Activated CD8-positive, alpha-beta memory T cell treated with anti-CD3 and anti-CD28 coated beads, Interleukin-2, amount 50 U/mL, for 48 hours (primary cell): Measurements from ENCODE around the gene CORIN.
"Not testable (repeated sequence)": the region's sequence is repeated elsewhere in the genome, so short reads cannot be mapped to it uniquely, and the experiment has no call there.

Source experiments
- DNase-seq: peaks from one replicate; pipeline ENCODE4 v3.0.0-alpha.2; 2020

CORIN gene

DNA sequence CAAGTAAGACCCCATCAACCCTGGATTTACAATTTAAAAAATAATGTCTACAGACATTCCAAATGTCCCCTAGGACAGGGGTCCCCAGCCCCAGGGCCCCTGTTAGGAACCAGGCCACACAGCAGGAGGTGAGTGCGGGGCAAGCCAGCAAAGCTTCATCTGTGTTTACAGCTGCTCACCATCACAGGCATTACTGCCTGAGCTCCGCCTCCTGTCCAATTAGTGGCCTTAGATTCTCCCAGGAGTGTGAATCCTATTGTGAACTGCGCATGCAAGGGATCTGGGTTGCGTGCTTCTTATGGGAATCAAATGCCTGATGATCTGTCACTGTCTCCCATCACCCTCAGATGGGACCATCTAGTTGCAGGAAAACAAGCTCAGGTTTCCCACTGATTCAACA, 206.7 kb downstream of the CORIN start:
- no peak for DNase-seq

GRCh38 chr4:47624031-47624441, 213.8 kb downstream of the CORIN start:
- DNase-seq: no peak

DNA sequence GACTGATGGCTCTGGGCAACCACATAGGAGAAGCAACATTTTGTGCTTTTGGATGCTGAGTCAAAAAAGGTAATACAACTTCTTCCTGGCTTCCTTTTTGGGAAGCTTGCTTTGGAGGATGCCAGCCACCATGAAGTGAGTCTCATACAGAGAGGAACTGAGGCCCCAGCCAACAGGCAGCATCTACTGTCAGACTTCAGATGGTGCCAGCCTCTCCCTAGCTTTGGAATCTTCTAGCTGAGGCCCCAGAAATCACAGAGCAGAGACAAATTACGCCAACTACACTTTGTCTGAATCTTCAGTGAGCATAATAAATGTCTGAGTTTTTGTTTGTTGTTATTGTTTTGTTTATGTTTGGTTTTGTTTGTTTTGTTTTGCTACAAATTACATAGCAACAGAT, 216.7 kb downstream of the CORIN start:
- DNase-seq: no peak

GRCh38 chr4:47619691-47620090, 218.2 kb downstream of the CORIN start:
- no peak for DNase-seq

GRCh38 chr4:47617607-47618006, 220.3 kb downstream of the CORIN start:
- no peak for DNase-seq

DNA sequence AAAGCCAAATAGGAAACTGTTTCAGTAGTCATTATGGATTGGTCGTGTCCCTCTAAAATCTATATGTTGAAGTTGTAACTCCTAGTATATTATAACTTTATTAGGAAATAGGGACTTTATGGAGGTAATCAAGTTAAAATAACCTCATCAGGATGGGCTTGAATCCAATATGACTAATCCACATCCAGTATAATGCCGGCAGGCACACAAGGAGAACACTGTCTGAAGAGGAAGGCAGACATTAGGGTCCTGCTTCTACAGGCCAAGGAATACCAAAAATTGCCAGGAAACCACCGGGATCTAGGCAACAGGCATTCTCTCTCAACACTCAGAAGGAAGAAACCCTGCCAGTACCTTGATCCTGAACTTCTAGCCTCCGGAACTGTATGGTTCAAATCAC, 222.5 kb downstream of the CORIN start:
- no peak for DNase-seq

GRCh38 chr4:47612116-47613023, 225.5 kb downstream of the CORIN start:
- DNase-seq: no peak

- DNase-seq: no peak
Observed at GRCh38 chr4:47606482-47606881, 231.4 kb downstream of the CORIN start.

GRCh38 chr4:47598896-47599295, 239.0 kb downstream of the CORIN start:
- DNase-seq: no peak

DNA sequence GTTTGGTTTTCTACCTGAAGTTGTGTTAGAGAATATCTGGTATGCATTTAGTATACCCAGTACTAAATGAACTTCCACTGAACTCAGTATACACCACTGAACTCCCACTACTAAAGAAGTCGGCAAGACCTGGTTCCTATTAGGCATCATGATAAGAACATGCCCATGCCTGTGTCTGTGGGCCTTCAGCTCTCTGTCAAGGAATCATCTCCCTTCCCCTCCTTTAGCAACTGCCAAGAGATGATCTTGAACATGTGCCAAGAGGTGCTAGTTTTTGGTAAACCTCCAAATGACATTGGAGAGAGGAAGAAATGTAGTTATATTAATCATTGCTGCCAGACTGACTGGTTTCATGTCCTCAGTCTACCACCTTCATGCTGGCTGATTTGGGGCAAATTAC, 239.5 kb downstream of the CORIN start:
- no peak for DNase-seq

GRCh38 chr4:47597696-47598095, 240.2 kb downstream of the CORIN start:
- no peak for DNase-seq

DNA sequence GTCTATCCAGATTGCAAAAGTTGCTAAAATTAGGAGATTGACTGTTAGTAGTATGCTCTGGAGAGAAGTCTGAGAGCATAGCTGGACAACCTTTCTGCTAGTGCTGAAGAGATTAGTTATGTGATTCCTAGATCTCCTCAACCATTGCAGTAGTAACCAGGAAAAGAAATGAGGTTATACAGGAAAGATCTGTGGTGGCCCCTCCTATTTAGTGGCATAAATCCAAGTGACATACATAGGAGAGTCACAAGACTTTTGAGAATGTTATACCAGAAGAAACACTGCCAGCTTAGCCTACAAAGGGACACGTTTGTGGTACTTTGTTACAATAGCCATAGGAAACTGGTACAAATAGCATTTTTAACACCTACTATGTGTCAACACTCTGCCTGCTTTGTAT, 247.5 kb downstream of the CORIN start:
- no peak for DNase-seq

- DNase-seq: no peak
Observed at GRCh38 chr4:47579235-47579634, 258.6 kb downstream of the CORIN start.

- DNase-seq: no peak
Observed at GRCh38 chr4:47577779-47578553, 259.9 kb downstream of the CORIN start.

- no peak for DNase-seq
Observed at GRCh38 chr4:47572981-47573380, 264.9 kb downstream of the CORIN start.

DNA sequence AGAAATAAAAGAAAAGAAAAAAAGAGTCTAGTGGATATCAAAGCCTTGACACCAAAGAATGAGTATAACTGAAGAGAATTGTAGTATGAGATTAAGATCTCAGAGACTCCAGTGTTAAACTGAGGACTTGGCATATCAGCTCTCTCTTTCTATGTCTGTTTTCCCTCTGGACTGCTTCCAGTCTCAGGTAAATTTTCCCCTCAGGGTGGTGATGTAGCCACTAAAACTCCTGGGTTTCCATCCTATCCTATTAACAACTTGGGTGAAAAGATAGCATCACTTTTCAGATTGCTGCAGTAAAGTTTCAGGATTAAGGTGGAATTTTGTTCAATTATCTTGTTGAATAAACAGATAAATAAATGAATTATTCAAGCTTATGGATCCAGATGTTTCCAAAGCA, 267.1 kb downstream of the CORIN start:
- no peak for DNase-seq

DNA sequence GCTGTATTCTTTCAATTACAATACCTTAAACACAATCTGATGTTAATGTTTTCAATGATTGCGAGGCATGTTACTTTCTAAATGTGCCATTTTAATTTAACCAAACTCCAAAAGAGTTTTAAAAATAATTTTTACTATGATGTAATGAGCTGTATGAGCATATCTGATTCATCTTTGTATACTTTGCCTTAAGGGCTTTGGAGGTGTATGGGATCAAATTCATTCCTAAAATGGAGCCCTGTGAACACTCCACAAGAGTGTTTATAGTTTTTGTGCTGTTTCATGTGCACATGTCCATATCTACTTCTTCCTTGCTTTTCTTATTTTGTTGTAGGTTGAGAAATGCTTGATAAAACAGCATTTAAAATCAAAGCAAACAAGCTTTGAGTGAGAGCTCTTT, 270.4 kb downstream of the CORIN start:
- DNase-seq: no peak

DNA sequence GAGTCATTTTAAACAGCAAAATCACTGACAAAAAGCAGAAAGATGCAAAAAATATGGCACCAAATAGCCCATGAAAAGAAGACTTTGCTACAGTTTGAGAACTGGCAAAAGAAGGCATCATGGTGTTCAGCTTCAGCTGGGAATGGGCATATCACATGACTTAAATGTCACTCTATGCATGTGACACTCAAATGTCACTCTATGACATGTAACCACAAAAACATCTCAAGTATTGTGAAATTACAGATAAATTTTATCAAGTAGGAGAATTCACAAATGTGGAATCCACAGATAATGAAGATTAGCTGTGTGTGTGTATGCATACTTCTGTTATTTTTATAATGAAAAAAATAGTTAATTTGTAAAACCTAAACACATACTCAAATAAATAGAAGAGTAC, 270.9 kb downstream of the CORIN start:
- DNase-seq: no peak

DNA sequence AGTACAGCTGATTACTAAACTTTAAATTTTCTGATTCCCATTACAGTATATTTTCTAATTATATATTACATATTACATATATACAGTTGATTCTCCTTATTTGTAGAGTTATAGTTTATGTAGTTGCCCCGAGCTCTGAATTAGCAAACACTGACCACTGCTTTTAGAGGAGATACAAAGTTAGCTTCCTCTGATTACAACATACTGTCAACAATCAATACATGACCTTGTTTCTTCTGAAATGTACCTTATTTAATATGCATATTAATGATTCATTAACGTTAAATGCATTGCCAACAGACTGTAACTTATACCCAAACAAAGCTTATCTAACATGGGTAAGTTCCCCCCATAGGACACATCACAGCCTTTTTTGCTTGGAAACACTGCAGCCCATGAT, 271.3 kb downstream of the CORIN start:
- no peak for DNase-seq

DNA sequence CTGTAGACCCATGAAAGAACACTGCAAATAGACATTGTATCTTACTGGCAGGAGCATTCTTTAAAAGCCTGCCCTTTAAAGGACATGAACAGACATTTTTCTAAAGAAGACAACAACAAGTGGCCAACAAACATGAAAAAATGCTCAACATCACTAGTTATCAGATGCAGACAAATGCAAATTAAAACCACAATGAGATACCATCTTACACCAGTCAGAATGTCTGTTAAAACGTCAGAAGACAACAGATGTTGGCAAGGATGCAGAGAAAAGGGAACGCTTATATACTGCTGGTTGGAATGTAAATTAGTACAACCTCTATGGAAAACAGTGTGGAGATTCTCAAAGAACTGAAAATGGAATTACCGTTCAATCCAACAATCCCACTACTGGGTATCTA, 275.6 kb downstream of the CORIN start:
- no peak for DNase-seq

DNA sequence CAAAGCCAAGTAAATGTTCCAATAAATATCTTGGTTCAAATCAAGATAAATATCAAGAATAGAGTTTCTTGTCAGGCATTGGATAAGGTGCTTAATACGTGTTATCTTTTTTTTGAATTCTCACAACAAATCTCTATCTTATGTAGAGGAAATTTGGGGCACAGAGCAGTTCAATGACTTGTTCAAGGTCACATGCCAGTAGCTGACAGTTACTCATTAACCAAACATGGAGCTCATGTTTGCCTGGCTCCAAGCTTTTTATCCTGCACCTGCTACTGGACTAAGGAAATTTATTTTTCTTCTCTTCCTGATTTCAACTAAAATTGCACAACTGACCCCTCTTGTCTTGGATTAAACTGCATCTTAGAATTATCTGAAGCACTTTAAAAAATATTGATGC, 276.5 kb downstream of the CORIN start:
- DNase-seq: no peak

DNA sequence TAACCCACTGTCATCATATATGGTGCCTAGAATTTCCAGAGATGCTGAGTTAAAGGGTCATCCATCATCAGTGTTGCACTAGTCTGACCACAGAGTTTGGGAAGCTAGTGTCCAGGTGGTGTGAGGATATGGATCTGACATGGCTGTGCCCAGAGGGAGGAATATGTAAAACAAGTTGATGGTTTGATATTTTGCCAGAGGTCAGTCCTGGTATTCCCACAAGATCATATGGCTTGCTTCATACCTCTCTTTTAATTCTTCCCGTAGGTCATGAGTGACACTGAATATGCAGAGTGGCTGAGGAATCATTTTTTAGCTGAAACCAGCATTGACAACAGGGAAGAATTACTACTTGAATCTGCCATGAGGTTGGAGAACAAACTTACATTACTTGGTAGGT, 277.2 kb downstream of the CORIN start:
- no peak for DNase-seq

- no peak for DNase-seq
Observed at GRCh38 chr4:47557255-47557654, 280.6 kb downstream of the CORIN start.

DNA sequence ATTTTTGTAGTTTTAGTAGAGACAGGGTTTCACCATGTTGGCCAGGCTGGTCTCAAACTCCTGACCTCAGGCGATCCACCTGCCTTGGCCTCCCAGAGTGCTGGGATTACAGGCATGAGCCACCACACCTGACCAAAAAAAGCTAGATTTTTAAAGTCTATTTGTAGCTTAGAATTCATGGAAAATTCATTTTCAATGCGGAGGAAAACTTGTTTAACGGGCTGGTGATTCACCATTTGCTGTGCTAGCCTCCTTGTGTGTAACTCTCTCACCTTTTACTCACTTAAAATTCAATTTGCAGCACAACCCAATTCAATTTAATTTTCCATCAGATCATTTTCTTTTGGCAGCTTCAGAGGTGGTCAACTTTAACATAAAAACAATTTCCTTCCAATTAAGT, 281.9 kb downstream of the CORIN start:
- not testable (repeated sequence) for DNase-seq
